GM10266 (cell line): Measurements from ENCODE around the gene TAL1.
"Not testable (repeated sequence)": the region's sequence is repeated elsewhere in the genome, so short reads cannot be mapped to it uniquely, and the experiment has no call there.

Source experiments
- DNase-seq: peaks from one replicate; pipeline ENCODE4 v3.0.0; 2012; ENCODE audit errors: extremely low spot score
- TF ChIP-seq, protein P1 (sequence below): IDR thresholded peaks from 2 replicates; pipeline ENCODE4 v1.5.1; 2012; ENCODE audit warnings: mild to moderate bottlenecking, low read depth; ENCODE audit not compliant: control insufficient read depth, insufficient read depth; ENCODE audit errors: missing control alignments

TAL1 gene

GRCh38 chr1:47194311-47194710 lies 37.7 kb downstream of the TAL1 start:
- no peak for DNase-seq
- TF ChIP-seq, protein P1, sequence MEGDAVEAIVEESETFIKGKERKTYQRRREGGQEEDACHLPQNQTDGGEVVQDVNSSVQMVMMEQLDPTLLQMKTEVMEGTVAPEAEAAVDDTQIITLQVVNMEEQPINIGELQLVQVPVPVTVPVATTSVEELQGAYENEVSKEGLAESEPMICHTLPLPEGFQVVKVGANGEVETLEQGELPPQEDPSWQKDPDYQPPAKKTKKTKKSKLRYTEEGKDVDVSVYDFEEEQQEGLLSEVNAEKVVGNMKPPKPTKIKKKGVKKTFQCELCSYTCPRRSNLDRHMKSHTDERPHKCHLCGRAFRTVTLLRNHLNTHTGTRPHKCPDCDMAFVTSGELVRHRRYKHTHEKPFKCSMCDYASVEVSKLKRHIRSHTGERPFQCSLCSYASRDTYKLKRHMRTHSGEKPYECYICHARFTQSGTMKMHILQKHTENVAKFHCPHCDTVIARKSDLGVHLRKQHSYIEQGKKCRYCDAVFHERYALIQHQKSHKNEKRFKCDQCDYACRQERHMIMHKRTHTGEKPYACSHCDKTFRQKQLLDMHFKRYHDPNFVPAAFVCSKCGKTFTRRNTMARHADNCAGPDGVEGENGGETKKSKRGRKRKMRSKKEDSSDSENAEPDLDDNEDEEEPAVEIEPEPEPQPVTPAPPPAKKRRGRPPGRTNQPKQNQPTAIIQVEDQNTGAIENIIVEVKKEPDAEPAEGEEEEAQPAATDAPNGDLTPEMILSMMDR, result no peak

DNA sequence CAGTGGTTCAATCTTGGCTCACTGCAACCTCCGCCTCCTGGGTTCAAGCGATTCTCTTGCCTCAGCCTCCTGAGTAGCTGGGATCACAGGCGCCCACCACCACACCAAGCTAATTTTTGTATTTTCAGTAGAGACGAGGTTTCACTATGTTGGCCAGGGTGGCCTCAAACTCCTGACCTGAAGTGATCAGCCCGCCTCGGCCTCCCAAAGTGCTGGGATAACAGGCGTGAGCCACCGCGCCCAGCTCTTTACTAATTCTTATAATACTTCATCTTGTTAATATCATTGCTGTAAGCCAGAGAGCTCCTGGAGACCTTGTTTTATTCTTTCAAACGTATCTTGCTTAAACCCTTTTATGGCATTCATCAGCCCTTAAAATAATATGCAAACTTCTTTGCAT lies 38.5 kb downstream of the TAL1 start:
- DNase-seq, result not testable (repeated sequence)

DNA sequence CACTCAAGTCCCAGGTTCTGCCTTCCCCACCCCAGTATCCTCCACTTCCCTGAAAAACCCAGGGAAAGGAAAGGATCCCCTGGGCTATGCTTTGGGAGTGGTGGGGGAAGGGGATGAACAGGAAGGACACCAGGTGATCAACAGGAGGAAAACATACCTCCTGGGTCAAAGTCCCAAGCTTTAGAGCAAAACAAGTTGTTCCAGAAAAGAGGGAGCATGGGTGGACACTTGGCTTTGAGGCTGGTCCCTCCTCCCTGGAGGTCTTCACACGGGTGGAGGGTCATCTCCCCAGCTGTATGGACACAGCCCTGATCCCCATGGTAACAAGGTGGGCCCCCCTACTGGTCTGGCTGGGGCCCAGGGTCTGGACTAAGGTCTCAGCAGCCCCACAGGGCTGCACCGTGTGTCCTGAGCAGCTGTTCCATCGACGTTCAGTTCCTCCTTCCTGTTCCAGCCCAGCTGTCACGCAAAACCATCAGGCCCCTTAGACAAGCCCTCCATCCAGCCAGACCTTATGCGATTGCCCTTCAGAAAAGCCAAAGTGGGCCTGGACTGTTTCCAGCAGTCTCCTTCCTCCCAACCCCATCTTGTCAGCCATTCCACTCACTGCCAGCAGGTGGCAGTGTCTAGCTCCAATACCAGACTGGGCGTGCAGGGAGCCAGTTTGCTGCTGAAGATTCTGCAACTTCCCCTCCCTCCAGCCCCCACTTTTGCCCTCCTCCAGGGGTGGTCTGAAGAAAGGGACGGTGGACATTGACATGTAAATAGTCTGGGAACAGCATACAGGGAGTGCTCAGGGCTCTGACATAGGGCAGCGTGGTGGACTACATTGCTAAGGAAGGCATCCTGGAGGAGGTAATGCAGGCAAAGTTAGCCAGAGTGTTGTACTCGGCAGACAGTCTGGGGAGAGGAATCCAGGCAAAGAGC lies 39.3 kb downstream of the TAL1 start:
- peak; percentile 68 for DNase-seq
- TF ChIP-seq, protein P1, result peak; percentile 94

- TF ChIP-seq, protein P1, result no peak
- DNase-seq, result no peak
Measured at GRCh38 chr1:47191940-47192457, 40.0 kb downstream of the TAL1 start.

DNA sequence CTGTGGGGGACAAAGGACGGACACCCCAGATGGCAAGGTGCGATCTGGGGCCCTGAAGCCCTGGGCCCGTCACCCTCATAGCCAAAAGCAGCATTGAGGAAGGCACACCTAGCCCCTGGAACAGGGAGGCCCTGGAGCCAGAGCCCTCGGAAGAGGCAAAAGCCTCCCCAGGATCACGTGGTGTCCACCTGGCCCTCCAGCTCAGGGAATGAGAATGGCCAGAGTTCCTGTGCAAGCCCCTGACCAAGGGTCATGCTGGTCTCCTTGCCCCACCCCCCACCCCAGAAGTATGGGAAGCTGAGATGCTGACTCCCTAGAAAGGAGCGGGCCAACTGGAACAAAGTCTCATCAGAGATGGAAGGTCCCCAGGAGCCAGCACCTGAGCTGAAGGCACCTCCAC lies 41.2 kb downstream of the TAL1 start:
- DNase-seq, result no peak
- TF ChIP-seq, protein P1, result no peak

DNA sequence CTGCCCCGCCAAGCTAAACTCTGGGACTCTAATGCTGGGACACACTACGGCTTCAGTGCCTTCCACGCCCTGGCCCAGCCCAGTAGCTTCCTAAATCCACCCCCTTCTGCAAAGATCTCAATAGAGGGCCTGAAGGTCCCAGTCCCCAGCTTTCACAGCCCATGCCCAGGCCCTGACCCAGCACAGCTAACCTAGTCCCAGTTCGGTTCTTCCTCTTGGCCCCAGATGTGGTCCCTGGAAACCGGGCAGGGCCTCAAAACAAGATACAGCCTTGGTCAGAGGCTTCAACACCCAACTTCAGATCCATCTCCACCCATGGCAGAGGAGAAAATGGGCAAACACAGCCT lies 41.5 kb downstream of the TAL1 start:
- no peak for DNase-seq
- TF ChIP-seq, protein P1, result no peak

- TF ChIP-seq, protein P1, result no peak
- no peak for DNase-seq
Measured at GRCh38 chr1:47189844-47190508, 42.0 kb downstream of the TAL1 start, which contains the start of gene PDZK1IP1. Gene PDZK1IP1 (minus strand): TSS chr1:47190036. CDS start chr1:47189932, 104 bp downstream.
